Sigmoid colon (tissue), 4 donors: ENCODE data around the gene PLEKHG2.

Source experiments
- EP300 ChIP-seq, 4 donors: sonication (generic); formaldehyde crosslinking; IDR thresholded peaks; one replicate each; pipeline ENCODE4 v1.6.1; 2017; ENCODE audit warnings: antibody characterized with exemption in 4 of 4
- TF ChIP-seq, protein P1 (sequence below), 4 experiments: fragments of 450-650 bp in 3 of 4; fragments of 200-600 bp in 1 of 4; IDR thresholded peaks; one replicate each; pipeline ENCODE4 v1.5.1; 2016 to 2019; ENCODE audit warnings: antibody characterized with exemption in 4 of 4, mild to moderate bottlenecking in 3 of 4, moderate library complexity in 2 of 4

DNA sequence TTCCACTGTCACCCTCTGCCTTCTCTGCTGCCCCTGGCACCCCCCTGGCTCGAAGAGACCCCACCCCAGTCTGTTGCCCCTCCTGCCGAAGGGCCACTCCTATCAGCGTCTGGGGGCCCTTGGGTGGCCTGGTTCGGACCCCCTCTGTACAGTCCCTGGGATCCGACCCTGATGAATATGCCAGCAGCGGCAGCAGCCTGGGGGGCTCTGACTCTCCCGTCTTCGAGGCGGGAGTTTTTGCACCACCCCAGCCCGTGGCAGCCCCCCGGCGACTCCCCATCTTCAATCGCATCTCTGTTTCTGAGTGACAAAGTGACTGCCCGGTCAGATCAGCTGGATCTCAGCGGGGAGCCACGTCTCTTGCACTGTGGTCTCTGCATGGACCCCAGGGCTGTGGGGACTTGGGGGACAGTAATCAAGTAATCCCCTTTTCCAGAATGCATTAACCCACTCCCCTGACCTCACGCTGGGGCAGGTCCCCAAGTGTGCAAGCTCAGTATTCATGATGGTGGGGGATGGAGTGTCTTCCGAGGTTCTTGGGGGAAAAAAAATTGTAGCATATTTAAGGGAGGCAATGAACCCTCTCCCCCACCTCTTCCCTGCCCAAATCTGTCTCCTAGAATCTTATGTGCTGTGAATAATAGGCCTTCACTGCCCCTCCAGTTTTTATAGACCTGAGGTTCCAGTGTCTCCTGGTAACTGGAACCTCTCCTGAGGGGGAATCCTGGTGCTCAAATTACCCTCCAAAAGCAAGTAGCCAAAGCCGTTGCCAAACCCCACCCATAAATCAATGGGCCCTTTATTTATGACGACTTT is 3.9 kb upstream of the PLEKHG2 start:
- TF ChIP-seq EP300 (IDR thresholded peaks at IDR 0.05) = peak in 1 of 4 donors; percentile 37
- TF ChIP-seq, protein P1, sequence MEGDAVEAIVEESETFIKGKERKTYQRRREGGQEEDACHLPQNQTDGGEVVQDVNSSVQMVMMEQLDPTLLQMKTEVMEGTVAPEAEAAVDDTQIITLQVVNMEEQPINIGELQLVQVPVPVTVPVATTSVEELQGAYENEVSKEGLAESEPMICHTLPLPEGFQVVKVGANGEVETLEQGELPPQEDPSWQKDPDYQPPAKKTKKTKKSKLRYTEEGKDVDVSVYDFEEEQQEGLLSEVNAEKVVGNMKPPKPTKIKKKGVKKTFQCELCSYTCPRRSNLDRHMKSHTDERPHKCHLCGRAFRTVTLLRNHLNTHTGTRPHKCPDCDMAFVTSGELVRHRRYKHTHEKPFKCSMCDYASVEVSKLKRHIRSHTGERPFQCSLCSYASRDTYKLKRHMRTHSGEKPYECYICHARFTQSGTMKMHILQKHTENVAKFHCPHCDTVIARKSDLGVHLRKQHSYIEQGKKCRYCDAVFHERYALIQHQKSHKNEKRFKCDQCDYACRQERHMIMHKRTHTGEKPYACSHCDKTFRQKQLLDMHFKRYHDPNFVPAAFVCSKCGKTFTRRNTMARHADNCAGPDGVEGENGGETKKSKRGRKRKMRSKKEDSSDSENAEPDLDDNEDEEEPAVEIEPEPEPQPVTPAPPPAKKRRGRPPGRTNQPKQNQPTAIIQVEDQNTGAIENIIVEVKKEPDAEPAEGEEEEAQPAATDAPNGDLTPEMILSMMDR (IDR thresholded peaks at IDR 0.05) = no peak
